ENCODE results near the gene ATF6. TPM values are rescaled to one million over a fixed set of nuclear protein-coding genes. Genes with fewer than 3 reads are reported as not detected.

ATF6 gene
- total and polyA plus RNA-seq, 9 of the 15 experiments (the other 6 are each of a cell fraction or from before 2014, with no cell fraction given) = 11.7 to 32.4 (median 20.4) TPM

- WGBS (ENCODE audit: insufficient coverage, low coverage, missing lambda C conversion rate) = 100% methylated on average over 2 of the region's 2 CpGs
- TF ChIP-seq FOSL1 (tag; conservative IDR thresholded peaks at IDR 0.05) (no peak), NFATC3 (IDR thresholded peaks at IDR 0.05) (no peak), CLOCK (CRISPR knock-in tag; IDR thresholded peaks at IDR 0.05; ENCODE audit: borderline replicate concordance) (no peak), YY1 (IDR thresholded peaks at IDR 0.05; ENCODE audit: borderline replicate concordance in 1 of 3, control insufficient read depth in 1 of 3, extremely low read depth in 1 of 3, insufficient read depth in 3 of 3, insufficient read length in 1 of 3, insufficient replicate concordance in 2 of 3, low read depth in 1 of 3, low read length in 2 of 3) (no peak), NR0B1 (IDR thresholded peaks at IDR 0.05; ENCODE audit: partially characterized antibody) (no peak), SMARCA4 (IDR thresholded peaks at IDR 0.05) (no peak), CBX3 (IDR thresholded peaks at IDR 0.05; ENCODE audit: borderline replicate concordance in 1 of 2, low read length in 2 of 2) (no peak), HNRNPL (IDR thresholded peaks at IDR 0.05; ENCODE audit: low read depth, low read length) (no peak)
- no peak for ATAC-seq
- Histone ChIP-seq H3K36me3 (ENCODE audit: control insufficient read depth, insufficient read depth, low read length) (peaks cover 13% of the 10 kb centered on the region; the same call in 2 of the 3 replicates), H3K27me3 (ENCODE audit: control insufficient read depth in 2 of 2, insufficient read depth in 2 of 2, low read length in 2 of 2) (no peaks in the 10 kb centered on the region), H3K79me2 (ENCODE audit: control insufficient read depth, insufficient read depth, low read length) (no peaks in the 10 kb centered on the region), H3K9me3 (replicated peaks; ENCODE audit: control insufficient read depth, insufficient read depth, low read depth, low read length) (no peaks in the 10 kb centered on the region), H3K9ac (ENCODE audit: insufficient read depth in 1 of 2, low read depth in 2 of 2, low read length in 2 of 2) (no peak overlapping the region), H3K4me3 (no peak overlapping the region), H4K20me1 (replicated peaks; ENCODE audit: control insufficient read depth, insufficient read depth, low read length) (no peaks in the 10 kb centered on the region), H3K4me2 (ENCODE audit: insufficient read depth, low read length) (no peak overlapping the region), H3K9me1 (ENCODE audit: control insufficient read depth, insufficient read depth, low read length) (no peaks in the 10 kb centered on the region), H3K4me1 (replicated peaks in 1 of 2; ENCODE audit: control insufficient read depth in 2 of 2, insufficient read depth in 2 of 2, low read length in 2 of 2) (no peaks in the 10 kb centered on the region), H3K27ac (ENCODE audit: extremely low read depth, low read depth, low read length) (no peak overlapping the region), H2AFZ (ENCODE audit: low read depth, low read length) (no peak overlapping the region)
- CTCF ChIA-PET (ENCODE audit: low intra/inter-chr PET ratio) = no interaction called here
- FAIRE-seq = no peak
- POLR2A ChIA-PET = no interaction called here
- DNase-seq (ENCODE audit: extremely low read depth in 1 of 4, low spot score in 3 of 4) = no peak
- in situ Hi-C loops (cut with MboI) (no loop called here), intact Hi-C loops (cut with micrococcal nuclease) (no loop called here)
- BruUV-seq (replicated peaks) = no TSS peak
Measured at GRCh38 chr1:161884475-161884874, 118.4 kb downstream of the ATF6 start.
